HepG2 (cell line): ENCODE data around the gene FBXW4. TPM values are rescaled to one million over a fixed set of nuclear protein-coding genes. Genes with fewer than 3 reads are reported as not detected.
A peak's percentile ranks its signal among the peaks of the same experiment; 100 is the strongest.

Source experiments
- CERS6 ChIP-seq: sonication (generic); formaldehyde crosslinking; IDR thresholded peaks from 2 replicates; pipeline ENCODE4 v1.5.0; 2020; ENCODE audit warnings: missing genetic modification reagents
- DR1 ChIP-seq: sonication (generic); formaldehyde crosslinking; IDR thresholded peaks from 2 replicates; pipeline ENCODE4 v1.8.0; 2021; ENCODE audit warnings: mild to moderate bottlenecking, missing genetic modification reagents, inconsistent platforms
- FOXA3 ChIP-seq: IDR thresholded peaks from 2 replicates; pipeline ENCODE4 v1.6.1; 2016; ENCODE audit warnings: missing genetic modification reagents, missing compliant biosample characterization
- HINFP ChIP-seq: sonication (generic); formaldehyde crosslinking; IDR thresholded peaks from 2 replicates; pipeline ENCODE4 v1.4.0; 2020; ENCODE audit warnings: low read depth, mild to moderate bottlenecking, missing genetic modification reagents
- NAIF1 ChIP-seq: sonication (generic); formaldehyde crosslinking; IDR thresholded peaks from 2 replicates; pipeline ENCODE4 v1.5.0; 2020; ENCODE audit warnings: mild to moderate bottlenecking, missing genetic modification reagents, borderline replicate concordance
- REST ChIP-seq, 2 experiments: IDR thresholded peaks; 2 replicates each; pipeline ENCODE4 v1.6.1; 2011 to 2012; ENCODE audit warnings: low read length in 2 of 2, borderline replicate concordance in 1 of 2, low read depth in 1 of 2, mild to moderate bottlenecking in 1 of 2, moderate library complexity in 1 of 2
- SOX13 ChIP-seq, 3 experiments: fragments of 450-650 bp in 1 of 3; sonication (generic) in 1 of 3; formaldehyde crosslinking in 1 of 3; IDR thresholded peaks in 2 of 3; conservative IDR thresholded peaks in 1 of 3; 2 replicates each; pipeline versions ENCODE4 v1.5.0 to v1.6.1; 2016 to 2020; ENCODE audit warnings: antibody characterized with exemption in 1 of 3, mild to moderate bottlenecking in 1 of 3, missing compliant biosample characterization in 1 of 3, missing genetic modification reagents in 1 of 3, moderate library complexity in 1 of 3
- TARDBP ChIP-seq: sonication (generic); formaldehyde crosslinking; IDR thresholded peaks from 2 replicates; pipeline ENCODE4 v1.8.0; 2022; ENCODE audit warnings: mild to moderate bottlenecking, missing genetic modification reagents
- ZHX2 ChIP-seq, 2 experiments: sonication (generic) in 1 of 2; formaldehyde crosslinking in 1 of 2; IDR thresholded peaks; 2 replicates each; pipeline versions ENCODE4 v1.6.1 to v1.9.0; 2014 to 2022; ENCODE audit warnings: antibody characterized with exemption in 1 of 2, borderline replicate concordance in 1 of 2, inconsistent platforms in 1 of 2, low read depth in 1 of 2, missing genetic modification reagents in 1 of 2
- ZNF800 ChIP-seq: sonication (generic); formaldehyde crosslinking; IDR thresholded peaks from 2 replicates; pipeline ENCODE4 v1.4.0; 2020; ENCODE audit warnings: missing genetic modification reagents
- polyA plus RNA-seq, 8 experiments: library from polyadenylated mRNA; depleted of rRNA in 3 of 8; stranded (reverse) in 7 of 8; unstranded in 1 of 8; fragments of >200 nt; fragmentation: Illumina TruSeq in 4 of 8; extraction: Trizol in 4 of 8; gene quantifications; 2 replicates each; pipeline versions ENCODE4 v1.2.1 to v1.2.3, GENCODE V29; 2011 to 2016; ENCODE audit warnings: low read depth in 4 of 8, missing spikeins in 1 of 8, mixed read lengths in 1 of 8; ENCODE audit not compliant: insufficient read depth in 1 of 8
- total RNA-seq, 5 experiments: library from RNA; depleted of rRNA; stranded (reverse); fragments of >200 nt; fragmentation: Illumina TruSeq; extraction: Trizol; gene quantifications; 2 replicates each; pipeline ENCODE4 v1.2.3, GENCODE V29; 2016; ENCODE audit warnings: low read depth in 1 of 5

Gene FBXW4
- total and polyA plus RNA-seq, 2 of the 13 experiments (the other 11 are each of a cell fraction or from before 2014, with no cell fraction given): 23.5 to 33.7 TPM

GRCh38 chr10:101693978-101694673, 844 bp downstream of the FBXW4 start (continued):
- TF ChIP-seq ZNF800 (CRISPR knock-in tag) (no peak), ZHX2 (IDR thresholded peaks at IDR 0.05; ENCODE audit: low read depth) (no peak), ZHX2 (CRISPR knock-in tag; IDR thresholded peaks at IDR 0.05; ENCODE audit: borderline replicate concordance) (peak; percentile 91; the same call in 1 of the 2 replicates), FOXA3 (CRISPR knock-in tag) (peak; percentile 33; the same call in 1 of the 2 replicates), DR1 (CRISPR knock-in tag) (no peak), NAIF1 (CRISPR knock-in tag) (0 out of 2 replicates have a peak, but pooled peaks have one; percentile 39), TARDBP (peak; percentile 62; the same call in 1 of the 2 replicates), HINFP (CRISPR knock-in tag) (peak; percentile 14; the same call in 1 of the 2 replicates), CERS6 (CRISPR knock-in tag) (no peak), SOX13 (IDR thresholded peaks at IDR 0.05) (no peak), SOX13 (CRISPR knock-in tag; conservative IDR thresholded peaks at IDR 0.05 in 1 of 2, IDR thresholded peaks at IDR 0.05 in 1 of 2) (0 out of 4 replicates have a peak, but pooled peaks of 1 of the 2 experiments have one; percentile 18), REST (IDR thresholded peaks at IDR 0.05; ENCODE audit: borderline replicate concordance in 1 of 2, low read depth in 1 of 2, low read length in 2 of 2) (no peak)
